Fibroblast of villous mesenchyme (primary cell): ENCODE results near the gene IRF3. TPM values are rescaled to one million over a fixed set of nuclear protein-coding genes. Genes with fewer than 3 reads are reported as not detected.

Source experiments
- DNase-seq: peaks from one replicate; pipeline ENCODE4 v3.0.0-alpha.2; 2010; ENCODE audit warnings: low read depth
- H3K4me3 ChIP-seq: 2 replicates; pipeline ENCODE4 v1.5.1; 2011; ENCODE audit warnings: low read depth, mild to moderate bottlenecking, low read length
- total RNA-seq: library from RNA; depleted of rRNA; stranded (reverse); fragments of >200 nt; gene quantifications from 2 replicates; pipeline ENCODE4 v1.2.3, GENCODE V29; 2012
- TF ChIP-seq, protein P1 (sequence below): IDR thresholded peaks from 2 replicates; pipeline ENCODE4 v1.5.1; 2012; ENCODE audit warnings: low read depth, mild to moderate bottlenecking, low read length; ENCODE audit not compliant: insufficient read depth

The IRF3 gene
- total RNA-seq, 1 donor = 66.5 TPM

GRCh38 chr19:49677901-49678674 lies 12.4 kb upstream of the IRF3 start:
- peak overlapping the region; percentile 94 for H3K4me3 ChIP-seq
- TF ChIP-seq, protein P1, sequence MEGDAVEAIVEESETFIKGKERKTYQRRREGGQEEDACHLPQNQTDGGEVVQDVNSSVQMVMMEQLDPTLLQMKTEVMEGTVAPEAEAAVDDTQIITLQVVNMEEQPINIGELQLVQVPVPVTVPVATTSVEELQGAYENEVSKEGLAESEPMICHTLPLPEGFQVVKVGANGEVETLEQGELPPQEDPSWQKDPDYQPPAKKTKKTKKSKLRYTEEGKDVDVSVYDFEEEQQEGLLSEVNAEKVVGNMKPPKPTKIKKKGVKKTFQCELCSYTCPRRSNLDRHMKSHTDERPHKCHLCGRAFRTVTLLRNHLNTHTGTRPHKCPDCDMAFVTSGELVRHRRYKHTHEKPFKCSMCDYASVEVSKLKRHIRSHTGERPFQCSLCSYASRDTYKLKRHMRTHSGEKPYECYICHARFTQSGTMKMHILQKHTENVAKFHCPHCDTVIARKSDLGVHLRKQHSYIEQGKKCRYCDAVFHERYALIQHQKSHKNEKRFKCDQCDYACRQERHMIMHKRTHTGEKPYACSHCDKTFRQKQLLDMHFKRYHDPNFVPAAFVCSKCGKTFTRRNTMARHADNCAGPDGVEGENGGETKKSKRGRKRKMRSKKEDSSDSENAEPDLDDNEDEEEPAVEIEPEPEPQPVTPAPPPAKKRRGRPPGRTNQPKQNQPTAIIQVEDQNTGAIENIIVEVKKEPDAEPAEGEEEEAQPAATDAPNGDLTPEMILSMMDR = peak; percentile 67
- DNase-seq = peak; percentile 72

- H3K4me3 ChIP-seq = peak within 1 kb of the TSS; percentile 94
- TF ChIP-seq, protein P1 = no peak
- no peak for DNase-seq
These were observed 11.7 kb upstream of the IRF3 start, which contains the start of gene PRMT1 for GRCh38 chr19:49677231-49677900. Gene PRMT1, plus strand, starts transcription at chr19:49677271. Its CDS starts 10 bp downstream, at chr19:49677281.

DNA sequence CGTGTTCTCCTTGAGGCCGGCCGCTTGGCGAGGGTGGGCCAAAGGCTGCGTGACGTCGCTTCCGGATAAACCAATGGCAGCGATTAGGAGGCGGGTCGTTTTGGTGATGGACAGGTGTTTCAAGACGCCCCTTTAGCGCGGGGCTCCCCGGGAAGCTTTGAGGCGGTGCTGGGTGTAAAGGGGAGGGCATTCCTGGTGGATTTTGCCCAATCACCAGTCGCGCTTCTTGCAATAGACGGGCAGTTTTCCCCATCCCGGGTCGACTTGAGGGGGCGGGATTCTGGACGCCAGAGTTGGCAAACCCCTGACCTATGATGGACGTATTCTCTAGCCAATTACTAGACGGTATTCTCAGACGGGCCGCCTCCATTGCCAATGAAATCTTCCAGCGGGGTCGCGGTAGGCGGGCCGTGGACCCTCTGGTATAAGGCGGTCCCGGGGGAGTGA lies 11.2 kb upstream of the IRF3 start:
- H3K4me3 ChIP-seq = peak overlapping the region; percentile 94
- peak; percentile 100 for DNase-seq

DNA sequence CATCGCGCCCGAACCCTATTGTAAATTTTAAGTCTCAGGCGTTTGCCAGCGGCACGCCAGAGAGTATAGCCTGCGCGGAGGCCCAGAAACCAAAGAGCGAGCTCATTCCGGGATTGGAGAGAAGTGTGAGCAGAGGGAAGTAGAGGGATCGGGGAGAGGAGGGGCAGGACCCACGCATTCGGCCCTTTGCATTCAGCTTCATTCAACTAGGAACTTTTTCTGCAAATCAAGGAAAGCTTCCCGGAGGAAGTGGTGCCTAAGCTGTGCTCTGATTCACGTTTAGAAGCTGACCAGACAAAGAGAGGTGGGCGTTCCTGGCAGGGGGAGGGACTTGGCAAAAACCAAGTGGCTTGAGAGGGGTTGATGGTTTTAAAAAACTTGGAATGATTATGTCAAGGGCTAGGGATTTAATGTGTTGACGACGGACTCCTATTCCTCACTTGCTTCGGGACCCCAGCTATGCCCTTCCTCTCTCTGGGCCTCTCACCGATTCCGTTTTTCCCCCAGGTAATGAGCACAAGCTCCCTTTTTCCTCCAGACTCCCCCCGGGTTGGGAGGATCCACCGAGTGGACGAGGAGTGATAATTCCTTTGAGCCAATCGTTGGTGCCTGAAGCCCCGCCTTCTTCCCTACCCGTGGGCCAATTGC lies 10.6 kb upstream of the IRF3 start:
- peak; percentile 97 for DNase-seq
- TF ChIP-seq, protein P1 = no peak
- peak overlapping the region; percentile 58 for H3K4me3 ChIP-seq

More for the DNA sequence above, 11.2 kb upstream of the IRF3 start:
- TF ChIP-seq, protein P1 = no peak

- peak; percentile 69 for DNase-seq
- no peak overlapping the region for H3K4me3 ChIP-seq
- TF ChIP-seq, protein P1 = peak; percentile 91
These were observed 6.7 kb upstream of the IRF3 start for GRCh38 chr19:49672131-49672919.

DNA sequence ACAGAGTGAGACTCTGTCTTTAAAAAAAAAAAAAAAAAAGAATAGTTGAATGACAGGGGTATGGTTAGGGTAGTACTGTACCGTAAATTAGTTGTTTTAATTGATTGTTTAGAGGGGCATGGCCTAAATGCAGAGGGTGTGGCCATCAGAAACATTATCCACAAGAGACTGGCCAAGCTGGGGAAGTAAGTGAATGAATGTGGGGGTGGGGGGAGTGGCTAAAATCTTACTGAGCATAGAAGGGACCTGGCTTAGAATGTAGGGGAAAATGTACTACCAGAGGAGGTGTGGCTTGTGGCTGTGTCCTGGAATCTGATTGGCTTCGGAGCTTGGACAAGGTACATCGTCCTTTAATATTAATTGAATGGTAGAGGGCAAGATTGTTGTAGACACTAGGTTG lies 3.9 kb upstream of the IRF3 start:
- TF ChIP-seq, protein P1 = no peak
- no peak overlapping the region for H3K4me3 ChIP-seq
- no peak for DNase-seq
